ENCODE data around the gene SND1. TPM values are rescaled to one million over a fixed set of nuclear protein-coding genes. Genes with fewer than 3 reads are reported as not detected.
"Not testable (repeated sequence)": the region's sequence is repeated elsewhere in the genome, so short reads cannot be mapped to it uniquely, and the experiment has no call there.

Gene SND1
- total and polyA plus RNA-seq, 2 donors (not counting 3 experiments of a cell fraction or from before 2014, with no cell fraction given), result 116 to 249 TPM

- ChIA-PET CTCF (interaction anchor here (0.5 kb wide), 1 partner anchor 18 kb away, joined by 4 read pairs; no protein-coding TSS in a partner anchor), POLR2A (no interaction called here)
- no peaks in the 10 kb centered on the region for H3K27me3 ChIP-seq (ENCODE audit: control insufficient read depth in 2 of 2, insufficient read depth in 2 of 2, low read length in 2 of 2)
- H3K4me3 ChIP-seq (replicated peaks in 1 of 3; ENCODE audit: insufficient read depth in 1 of 3, low read depth in 1 of 3, low read length in 3 of 3), result no peak overlapping the region
- no peak overlapping the region for H3K9ac ChIP-seq (replicated peaks; ENCODE audit: extremely low read depth, insufficient read depth, low read length)
- peaks cover 35% of the 10 kb centered on the region for H3K79me2 ChIP-seq (ENCODE audit: control insufficient read depth, insufficient read depth, low read length)
- H3K4me2 ChIP-seq (ENCODE audit: insufficient read depth, low read length), result no peak overlapping the region
- H3K36me3 ChIP-seq (ENCODE audit: control insufficient read depth in 2 of 2, extremely low read depth in 1 of 2, insufficient read depth in 2 of 2, low read length in 2 of 2), result no peaks in the 10 kb centered on the region
- H3K9me1 ChIP-seq (replicated peaks; ENCODE audit: control insufficient read depth, extremely low read depth, insufficient read depth, low read length), result no peaks in the 10 kb centered on the region
- no peak for FAIRE-seq
- H2AFZ ChIP-seq (ENCODE audit: low read depth, low read length), result no peak overlapping the region
- no TSS peak for BruUV-seq (replicated peaks)
- peaks cover 3% of the 10 kb centered on the region for H4K20me1 ChIP-seq (replicated peaks; ENCODE audit: control insufficient read depth, extremely low read depth, insufficient read depth, low read length)
- H3K27ac ChIP-seq (ENCODE audit: insufficient read depth, low read depth, low read length), result no peak overlapping the region
- H3K4me1 ChIP-seq (ENCODE audit: control insufficient read depth, extremely low read depth, insufficient read depth, low read length), result peaks cover 11% of the 10 kb centered on the region
- H3K9me3 ChIP-seq (replicated peaks; ENCODE audit: control insufficient read depth, insufficient read depth, low read length), result no peaks in the 10 kb centered on the region
- DNase-seq (ENCODE audit: low read depth, low spot score), result no peak
- no peak for TF ChIP-seq POLR2AphosphoS5 (IDR thresholded peaks at IDR 0.05; ENCODE audit: insufficient read depth, low read depth, low read length)
- intact Hi-C loops (cut with micrococcal nuclease), result no loop called here
- dilution Hi-C loops (cut with MboI; ENCODE audit: extremely low pct_ligation_motif_present, low sequenced_read_pairs), result no loop called here
These were observed 183.7 kb downstream of the SND1 start for GRCh38 chr7:127835679-127836078.

- H3K9me1 ChIP-seq (replicated peaks; ENCODE audit: control insufficient read depth, extremely low read depth, insufficient read depth, low read length); H2AFZ ChIP-seq (ENCODE audit: low read depth, low read length); intact Hi-C loops (cut with micrococcal nuclease); dilution Hi-C loops (cut with MboI; ENCODE audit: extremely low pct_ligation_motif_present, low sequenced_read_pairs); H3K36me3 ChIP-seq (ENCODE audit: control insufficient read depth in 2 of 2, extremely low read depth in 1 of 2, insufficient read depth in 2 of 2, low read length in 2 of 2); POLR2A ChIA-PET; FAIRE-seq; H3K9ac ChIP-seq (replicated peaks; ENCODE audit: extremely low read depth, insufficient read depth, low read length); CTCF ChIA-PET; H4K20me1 ChIP-seq (replicated peaks; ENCODE audit: control insufficient read depth, extremely low read depth, insufficient read depth, low read length); H3K9me3 ChIP-seq (replicated peaks; ENCODE audit: control insufficient read depth, insufficient read depth, low read length); DNase-seq (ENCODE audit: low read depth, low spot score); H3K27me3 ChIP-seq (ENCODE audit: control insufficient read depth in 2 of 2, insufficient read depth in 2 of 2, low read length in 2 of 2); H3K27ac ChIP-seq (ENCODE audit: insufficient read depth, low read depth, low read length); H3K4me3 ChIP-seq (replicated peaks in 1 of 3; ENCODE audit: insufficient read depth in 1 of 3, low read depth in 1 of 3, low read length in 3 of 3); H3K4me2 ChIP-seq (ENCODE audit: insufficient read depth, low read length); BruUV-seq (replicated peaks): not testable (repeated sequence)
- Histone ChIP-seq H3K79me2 (ENCODE audit: control insufficient read depth, insufficient read depth, low read length) (peaks cover 29% of the 10 kb centered on the region), H3K4me1 (ENCODE audit: control insufficient read depth, extremely low read depth, insufficient read depth, low read length) (peaks cover 11% of the 10 kb centered on the region)
These were observed 185.9 kb downstream of the SND1 start for GRCh38 chr7:127837816-127838410.

Measured in endothelial cell of umbilical vein (primary cell).